Naive thymus-derived CD4-positive, alpha-beta T cell (primary cell): ENCODE data around the gene NBDY. TPM values are rescaled to one million over a fixed set of nuclear protein-coding genes. Genes with fewer than 3 reads are reported as not detected.
"Not testable (repeated sequence)": the region's sequence is repeated elsewhere in the genome, so short reads cannot be mapped to it uniquely, and the experiment has no call there.

Experiments used
- ATAC-seq: fragments of 150-1000 bp; cut with Tn5 transposase; 2 replicates; pipeline ENCODE4 v1.10.0; 2021; ENCODE audit warnings: mild to moderate bottlenecking, moderate library complexity
- CTCF ChIA-PET: fragments of 350-600 bp; sonication (Branson Sonifier 250); formaldehyde crosslinking; loops from one replicate; lab custom pipeline; 2021; ENCODE audit warnings: antibody characterized with exemption; lab: Charles Lee
- POLR2A ChIA-PET: fragments of 350-600 bp; sonication (Branson Sonifier 250); formaldehyde crosslinking; loops from one replicate; lab custom pipeline; 2021; ENCODE audit warnings: antibody characterized with exemption, inconsistent platforms; lab: Charles Lee
- DNase-seq, 9 donors: peaks; one replicate each; pipeline versions ENCODE4 v3.0.0 to v3.0.0-alpha.2; 2020 to 2022; ENCODE audit warnings: mixed read lengths in 1 of 9
- H3K27ac ChIP-seq: one replicate; pipeline ENCODE4 v1.7.0; 2013; ENCODE audit warnings: mild to moderate bottlenecking, low read depth, low read length, moderate library complexity
- H3K27me3 ChIP-seq, 2 donors: one replicate each; pipeline ENCODE4 v1.7.0; 2013; ENCODE audit warnings: low read length in 2 of 2, mild to moderate bottlenecking in 2 of 2, moderate library complexity in 2 of 2; ENCODE audit not compliant: control insufficient read depth in 2 of 2, insufficient read depth in 2 of 2
- H3K36me3 ChIP-seq, 3 experiments: 1 replicate in 2 of 3; 2 replicates in 1 of 3; pipeline ENCODE4 v1.7.0; 2013; ENCODE audit warnings: low read length in 3 of 3, mild to moderate bottlenecking in 3 of 3, moderate library complexity in 1 of 3; ENCODE audit not compliant: insufficient read depth in 3 of 3, control insufficient read depth in 2 of 3
- H3K4me1 ChIP-seq, 2 donors: one replicate each; pipeline ENCODE4 v1.7.0; 2013; ENCODE audit warnings: low read length in 2 of 2, mild to moderate bottlenecking in 2 of 2, moderate library complexity in 1 of 2; ENCODE audit not compliant: control insufficient read depth in 2 of 2, insufficient read depth in 2 of 2
- H3K4me3 ChIP-seq: 2 replicates; pipeline ENCODE4 v1.7.0; 2013; ENCODE audit warnings: mild to moderate bottlenecking, low read length
- H3K9me3 ChIP-seq, 3 experiments: 1 replicate in 2 of 3; 2 replicates in 1 of 3; pipeline ENCODE4 v1.7.0; 2013; ENCODE audit warnings: low read length in 3 of 3; ENCODE audit not compliant: control insufficient read depth in 2 of 3
- H3K27ac Mint-ChIP-seq, 9 donors: one replicate each; pipeline ENCODE4 v1.8.0; 2020 to 2022; ENCODE audit warnings: mixed read lengths in 9 of 9, mild to moderate bottlenecking in 8 of 9, moderate library complexity in 5 of 9, inconsistent platforms in 2 of 9
- H3K27me3 Mint-ChIP-seq, 5 donors: one replicate each; pipeline ENCODE4 v1.8.0; 2021 to 2022; ENCODE audit warnings: mixed read lengths in 5 of 5, mild to moderate bottlenecking in 1 of 5
- H3K36me3 Mint-ChIP-seq, 5 donors: one replicate each; pipeline ENCODE4 v1.8.0; 2020 to 2022; ENCODE audit warnings: mixed read lengths in 5 of 5, mild to moderate bottlenecking in 3 of 5, inconsistent platforms in 1 of 5
- H3K4me1 Mint-ChIP-seq, 7 donors: one replicate each; pipeline ENCODE4 v1.8.0; 2020 to 2022; ENCODE audit warnings: mixed read lengths in 7 of 7, mild to moderate bottlenecking in 3 of 7, inconsistent platforms in 1 of 7
- H3K4me3 Mint-ChIP-seq, 10 donors: one replicate each; pipeline ENCODE4 v1.8.0; 2020 to 2022; ENCODE audit warnings: mild to moderate bottlenecking in 10 of 10, mixed read lengths in 10 of 10, moderate library complexity in 6 of 10, inconsistent platforms in 2 of 10
- H3K9me3 Mint-ChIP-seq, 11 donors: one replicate each; pipeline ENCODE4 v1.8.0; 2020 to 2022; ENCODE audit warnings: mixed read lengths in 11 of 11, mild to moderate bottlenecking in 4 of 11, inconsistent platforms in 1 of 11, moderate library complexity in 1 of 11
- intact Hi-C, 2 donors: fragments of 100-400 bp; cut with micrococcal nuclease; formaldehyde crosslinking; loops; one replicate each; pipeline ENCODE4 v1.15.1; 2023
- polyA plus RNA-seq, 2 donors: library from polyadenylated mRNA; unstranded; fragments of 300-500 nt; fragmentation: Illumina TruSeq; gene quantifications; one replicate each; pipeline ENCODE4 v1.2.3, GENCODE V29; 2021
- total RNA-seq, 6 experiments: library from RNA in 5 of 6; stranded (reverse) in 5 of 6; gene quantifications; 1 replicate in 5 of 6; 2 replicates in 1 of 6; pipeline ENCODE4 v1.2.3 and lab custom pipeline; 2021 to 2026

The NBDY gene
- total and polyA plus RNA-seq, 7 experiments from 2014 or later, result 24.9 to 91.5 (median 40.9) TPM

DNA sequence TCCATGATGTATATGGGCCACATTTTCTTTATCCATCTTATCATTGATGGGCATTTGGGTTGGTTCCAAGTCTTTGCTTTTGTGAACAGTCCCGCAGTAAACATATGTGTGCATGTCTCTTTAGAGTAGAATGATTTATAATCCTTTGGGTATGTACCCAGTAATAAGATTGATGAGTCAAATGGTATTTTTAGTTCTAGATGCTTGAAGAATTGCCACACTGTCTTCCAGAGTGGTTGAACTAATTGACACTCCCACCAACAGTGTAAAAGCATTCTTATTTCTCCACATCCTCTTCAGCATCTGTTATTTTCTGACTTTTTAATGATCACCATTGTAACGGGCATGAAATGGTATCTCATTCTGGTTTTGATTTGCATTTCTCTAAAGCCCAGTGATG, 77.1 kb downstream of the NBDY start:
- H3K4me1 ChIP-seq, H3K27ac ChIP-seq, H3K36me3 ChIP-seq, POLR2A ChIA-PET, ATAC-seq, H3K27me3 ChIP-seq, H3K9me3 ChIP-seq, CTCF ChIA-PET, H3K9me3 Mint-ChIP-seq, DNase-seq, H3K4me3 ChIP-seq, H3K27me3 Mint-ChIP-seq, H3K4me3 Mint-ChIP-seq: not testable (repeated sequence)
- peak overlapping the region in 4 of 9 donors; percentile 5 to 34 (median 18) for H3K27ac Mint-ChIP-seq
- H3K36me3 Mint-ChIP-seq, result peaks cover 0 to 17% (median 0%) of the 10 kb centered on the region in 5 donors
- H3K4me1 Mint-ChIP-seq, result peaks cover 23 to 63% (median 38%) of the 10 kb centered on the region in 7 donors
- intact Hi-C loops, result loop anchor here (10.0 kb wide), 3 partner anchors 649 to 1219 kb away; partner anchors contain the start of gene ZXDB (in 1 of the 2)

- Histone ChIP-seq H3K4me3 (no peak overlapping the region), H3K36me3 (no peaks in the 10 kb centered on the region), H3K4me1 (peaks cover 14 to 30% of the 10 kb centered on the region in 2 donors), H3K27me3 (no peaks in the 10 kb centered on the region), H3K27ac (peak overlapping the region; percentile 72), H3K9me3 (no peaks in the 10 kb centered on the region)
- peaks cover 25 to 64% (median 48%) of the 10 kb centered on the region in 7 donors for H3K4me1 Mint-ChIP-seq
- H3K9me3 Mint-ChIP-seq, result peaks cover 0 to 2% (median 0%) of the 10 kb centered on the region in 11 donors
- no peak for DNase-seq
- POLR2A ChIA-PET, result interaction anchor here (1.2 kb wide), 1 partner anchor 183 kb away, joined by 3 read pairs; the partner anchor contains the start of gene SPIN3
- CTCF ChIA-PET, result no interaction called here
- peaks cover 0 to 20% (median 0%) of the 10 kb centered on the region in 5 donors for H3K36me3 Mint-ChIP-seq
- no peak for ATAC-seq
- H3K27me3 Mint-ChIP-seq, result no peaks in the 10 kb centered on the region
- H3K27ac Mint-ChIP-seq, result peak overlapping the region in 8 of 9 donors; percentile 19 to 95 (median 88)
- intact Hi-C loops, result loop anchor here (5.0 to 10.0 kb wide), 8 partner anchors 67 to 1096 kb away; partner anchors contain the start of genes FAAH2 (in 2 of the 2), SPIN2B (in 1 of the 2), UBQLN2 (in 1 of the 2) and ZXDB (in 1 of the 2)
- H3K4me3 Mint-ChIP-seq, result peak overlapping the region in 2 of 10 donors; percentile 9 to 82
Measured at GRCh38 chrX:56811599-56811998, 82.6 kb downstream of the NBDY start.

GRCh38 chrX:56812515-56813105, 83.6 kb downstream of the NBDY start:
- Mint-ChIP-seq H3K9me3 (peaks cover 0 to 2% (median 0%) of the 10 kb centered on the region in 11 donors), H3K27me3 (no peaks in the 10 kb centered on the region)
- POLR2A ChIA-PET, result interaction anchor here (0.6 to 1.2 kb wide), 3 partner anchors 19 to 182 kb away, joined by 3 read pairs; partner anchors contain the start of gene SPIN3

DNA sequence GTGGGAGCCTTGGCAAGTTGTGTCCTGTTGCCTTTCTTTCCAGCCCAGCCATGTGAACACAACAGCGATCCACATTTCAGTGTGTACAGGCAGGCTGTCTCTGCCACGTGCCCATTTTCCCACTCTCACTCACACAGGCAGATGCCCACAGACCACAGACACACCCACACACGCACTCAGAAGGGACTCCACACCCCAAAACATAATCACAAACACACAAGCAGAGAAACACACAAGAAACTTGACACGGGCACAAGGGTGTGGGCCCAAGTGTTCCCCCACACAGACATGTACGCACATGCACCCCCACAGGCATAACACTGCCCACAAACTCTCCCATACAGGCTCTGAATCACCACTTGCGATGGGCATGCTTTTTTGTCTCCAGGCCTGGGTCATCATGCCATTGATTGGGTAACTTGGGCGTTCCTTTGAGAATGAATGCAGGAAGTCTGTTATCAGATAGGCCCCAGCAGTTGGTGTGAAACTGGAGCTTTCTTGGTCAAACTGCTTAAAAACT, 84.3 kb downstream of the NBDY start:
- H3K4me3 Mint-ChIP-seq, result peak overlapping the region; percentile 63 to 85 (median 82)
- Histone ChIP-seq H3K27ac (peak overlapping the region; percentile 72), H3K36me3 (no peaks in the 10 kb centered on the region), H3K4me3 (peak overlapping the region; percentile 40), H3K9me3 (no peaks in the 10 kb centered on the region), H3K4me1 (peaks cover 14 to 30% of the 10 kb centered on the region in 2 donors), H3K27me3 (no peaks in the 10 kb centered on the region)
- CTCF ChIA-PET, result no interaction called here
- intact Hi-C loops, result loop anchor here (1.0 to 10.0 kb wide), 11 partner anchors 12 to 1094 kb away; partner anchors contain the start of genes FAAH2 (in 2 of the 2), UBQLN2 (in 2 of the 2), SPIN2B (in 1 of the 2) and ZXDB (in 1 of the 2)
- ATAC-seq (peak; percentile 87), DNase-seq (peak; percentile 11 to 75 (median 62))
- POLR2A ChIA-PET, result interaction anchor here (0.6 to 1.2 kb wide), 2 partner anchors 48 to 50 kb away, joined by 3 read pairs; no protein-coding TSS in a partner anchor
- peaks cover 0 to 20% (median 5%) of the 10 kb centered on the region in 5 donors for H3K36me3 Mint-ChIP-seq
- no peaks in the 10 kb centered on the region for H3K27me3 Mint-ChIP-seq
- H3K9me3 Mint-ChIP-seq, result peaks cover 0 to 2% (median 0%) of the 10 kb centered on the region in 11 donors
- peak overlapping the region; percentile 85 to 99 (median 95) for H3K27ac Mint-ChIP-seq
- H3K4me1 Mint-ChIP-seq, result peaks cover 19 to 52% (median 44%) of the 10 kb centered on the region in 7 donors

More at GRCh38 chrX:56812515-56813105, 83.6 kb downstream of the NBDY start:
- Mint-ChIP-seq H3K36me3 (peaks cover 0 to 20% (median 5%) of the 10 kb centered on the region in 5 donors), H3K4me1 (peaks cover 19 to 55% (median 44%) of the 10 kb centered on the region in 7 donors), H3K4me3 (peak overlapping the region; percentile 63 to 85 (median 82)), H3K27ac (peak overlapping the region; percentile 85 to 99 (median 95))
- H3K27ac ChIP-seq, result peak overlapping the region; percentile 72
- H3K9me3 ChIP-seq, result no peaks in the 10 kb centered on the region
- peaks cover 14 to 30% of the 10 kb centered on the region in 2 donors for H3K4me1 ChIP-seq
- H3K36me3 ChIP-seq, result no peaks in the 10 kb centered on the region
- H3K4me3 ChIP-seq, result peak overlapping the region; percentile 37
- DNase-seq (peak in 7 of 9 donors; percentile 56 to 78 (median 68)), ATAC-seq (peak; percentile 79)
- no peaks in the 10 kb centered on the region for H3K27me3 ChIP-seq
- intact Hi-C loops, result loop anchor here (1.0 to 10.0 kb wide), 11 partner anchors 11 to 1095 kb away; partner anchors contain the start of genes FAAH2 (in 2 of the 2), UBQLN2 (in 2 of the 2), SPIN2B (in 1 of the 2) and ZXDB (in 1 of the 2)
- CTCF ChIA-PET, result interaction anchor here (1.1 kb wide), 1 partner anchor 165 kb away, joined by 3 read pairs; no protein-coding TSS in a partner anchor

DNA sequence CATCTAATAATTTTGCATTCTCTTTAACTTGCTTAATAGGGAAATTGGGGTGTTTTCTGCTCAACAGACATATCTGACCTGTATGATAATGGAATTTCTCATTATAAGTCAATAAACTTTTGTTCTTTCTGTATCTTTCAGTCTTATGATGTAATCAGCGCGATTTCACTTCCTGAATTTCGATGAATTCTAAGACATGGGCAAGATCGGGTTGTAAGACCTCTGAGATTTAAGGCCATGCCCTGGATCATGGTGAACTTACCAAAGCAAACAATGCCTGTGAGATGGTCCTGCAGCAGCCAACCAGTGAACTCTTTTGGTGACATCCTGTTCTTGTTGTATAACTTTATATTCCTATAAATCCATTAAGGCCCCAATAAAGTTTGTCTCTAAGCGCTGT, 88.1 kb downstream of the NBDY start:
- peak overlapping the region in 1 of 9 donors; percentile 41 for H3K27ac Mint-ChIP-seq
- no peak overlapping the region for H3K4me3 Mint-ChIP-seq
- H3K27me3 Mint-ChIP-seq, result no peaks in the 10 kb centered on the region
- no peak overlapping the region for H3K4me3 ChIP-seq
- H3K4me1 ChIP-seq, result peaks cover 14 to 20% of the 10 kb centered on the region in 2 donors
- peaks cover 0 to 9% (median 8%) of the 10 kb centered on the region in 5 donors for H3K36me3 Mint-ChIP-seq
- H3K9me3 ChIP-seq, result no peaks in the 10 kb centered on the region
- DNase-seq (no peak), ATAC-seq (no peak)
- H3K36me3 ChIP-seq, result no peaks in the 10 kb centered on the region
- H3K27me3 ChIP-seq, result no peaks in the 10 kb centered on the region
- intact Hi-C loops, result loop anchor here (10.0 kb wide), 4 partner anchors 72 to 778 kb away; partner anchors contain the start of genes FAAH2 (in 2 of the 2), UBQLN2 (in 1 of the 2) and ZXDB (in 1 of the 2)
- ChIA-PET POLR2A (no interaction called here), CTCF (no interaction called here)
- H3K9me3 Mint-ChIP-seq, result no peaks in the 10 kb centered on the region
- peaks cover 17 to 26% (median 22%) of the 10 kb centered on the region in 7 donors for H3K4me1 Mint-ChIP-seq
- no peak overlapping the region for H3K27ac ChIP-seq

GRCh38 chrX:56826020-56826419, 97.0 kb downstream of the NBDY start:
- no peak overlapping the region for H3K4me3 Mint-ChIP-seq
- no peak for DNase-seq
- Histone ChIP-seq H3K4me1 (no peaks in the 10 kb centered on the region), H3K27me3 (no peaks in the 10 kb centered on the region), H3K9me3 (no peaks in the 10 kb centered on the region), H3K4me3 (no peak overlapping the region), H3K27ac (no peak overlapping the region), H3K36me3 (no peaks in the 10 kb centered on the region)
- no peaks in the 10 kb centered on the region for H3K27me3 Mint-ChIP-seq
- ChIA-PET CTCF (no interaction called here), POLR2A (no interaction called here)
- intact Hi-C loops, result no loop called here
- no peaks in the 10 kb centered on the region for H3K4me1 Mint-ChIP-seq
- no peak overlapping the region for H3K27ac Mint-ChIP-seq
- peaks cover 0 to 8% (median 0%) of the 10 kb centered on the region in 5 donors for H3K36me3 Mint-ChIP-seq
- H3K9me3 Mint-ChIP-seq, result peaks cover 0 to 11% (median 0%) of the 10 kb centered on the region in 11 donors
- ATAC-seq, result no peak
